ENCODE data around the gene RHOG.
"Not testable (repeated sequence)": the region's sequence is repeated elsewhere in the genome, so short reads cannot be mapped to it uniquely, and the experiment has no call there.

Gene RHOG

GRCh38 chr11:3832816-3833215, 7.9 kb downstream of the RHOG start:
- no peak for DNase-seq

- no peak for DNase-seq
Observed at GRCh38 chr11:3831378-3832239, 9.2 kb downstream of the RHOG start.

GRCh38 chr11:3830730-3831129, 10.0 kb downstream of the RHOG start:
- no peak for DNase-seq

GRCh38 chr11:3830088-3830487, 10.7 kb downstream of the RHOG start:
- no peak for DNase-seq

GRCh38 chr11:3827434-3828186, 13.1 kb downstream of the RHOG start:
- no peak for DNase-seq

GRCh38 chr11:3826721-3827120, 14.0 kb downstream of the RHOG start:
- DNase-seq: no peak

GRCh38 chr11:3825473-3826154, 15.1 kb downstream of the RHOG start:
- no peak for DNase-seq

GRCh38 chr11:3824714-3825472, 15.9 kb downstream of the RHOG start:
- no peak for DNase-seq

GRCh38 chr11:3823762-3824506, 16.8 kb downstream of the RHOG start:
- no peak for DNase-seq

GRCh38 chr11:3823303-3823702, 17.5 kb downstream of the RHOG start:
- no peak for DNase-seq

- DNase-seq: no peak
Observed at GRCh38 chr11:3822312-3822711, 18.4 kb downstream of the RHOG start.

GRCh38 chr11:3820971-3821370, 19.8 kb downstream of the RHOG start:
- no peak for DNase-seq

GRCh38 chr11:3817181-3817800, 23.5 kb downstream of the RHOG start:
- DNase-seq: no peak

GRCh38 chr11:3816673-3817072, 24.1 kb downstream of the RHOG start:
- DNase-seq: no peak

- DNase-seq: no peak
Observed at GRCh38 chr11:3815845-3816244, 24.9 kb downstream of the RHOG start.

GRCh38 chr11:3814832-3815231, 25.9 kb downstream of the RHOG start:
- DNase-seq: not testable (repeated sequence)

GRCh38 chr11:3810951-3811350, 29.8 kb downstream of the RHOG start:
- DNase-seq: no peak

GRCh38 chr11:3810446-3810845, 30.3 kb downstream of the RHOG start:
- DNase-seq: no peak

- no peak for DNase-seq
Observed at GRCh38 chr11:3809624-3809928, 31.2 kb downstream of the RHOG start.

GRCh38 chr11:3808861-3809623, 31.7 kb downstream of the RHOG start:
- peak; percentile 3 for DNase-seq
